SK-N-SH (cell line): ENCODE results near the gene COL20A1. TPM values are rescaled to one million over a fixed set of nuclear protein-coding genes. Genes with fewer than 3 reads are reported as not detected.

Experiments
- CTCF ChIA-PET: fragments of 300-600, 350-600 bp; formaldehyde crosslinking; extraction: SDS; loops from one replicate; lab custom pipeline; 2021; lab: Yijun Ruan, JAX
- POLR2A ChIA-PET: fragments of 350-600 bp; sonication (Branson Sonifier 250); formaldehyde crosslinking; extraction: SDS; loops from one replicate; lab custom pipeline; 2020; ENCODE audit warnings: antibody characterized with exemption, inconsistent platforms; lab: Yijun Ruan, JAX
- DNase-seq: peaks from one replicate; pipeline ENCODE4 v3.0.0; 2012
- H2AFZ ChIP-seq: fragments of 200-600 bp; sonication (generic); 2 replicates; pipeline ENCODE4 v1.8.1; 2016; ENCODE audit warnings: antibody characterized with exemption, mild to moderate bottlenecking, low read depth
- H3F3A ChIP-seq: fragments of 200-600 bp; sonication (generic); replicated peaks from 2 replicates; pipeline ENCODE3; 2016; ENCODE audit warnings: antibody characterized with exemption, mild to moderate bottlenecking; ENCODE audit not compliant: insufficient read depth
- H3K27ac ChIP-seq, 2 experiments: fragments of 200-500 bp in 1 of 2; fragments of 200-600 bp in 1 of 2; sonication (Bioruptor generic) in 1 of 2; sonication (generic), shearing (Covaris generic) in 1 of 2; 2 replicates each; pipeline versions ENCODE4 v1.5.1 to v1.6.1; 2014 to 2016; ENCODE audit warnings: low read depth in 2 of 2, inconsistent platforms in 1 of 2, low read length in 1 of 2, mild to moderate bottlenecking in 1 of 2, mixed read lengths in 1 of 2
- H3K27me3 ChIP-seq: fragments of 200-600 bp; sonication (generic), shearing (Covaris generic); 2 replicates; pipeline ENCODE4 v1.6.1; 2016; ENCODE audit warnings: mixed run types; ENCODE audit not compliant: insufficient read depth
- H3K36me3 ChIP-seq, 2 experiments: fragments of 200-500 bp in 1 of 2; fragments of 200-600 bp in 1 of 2; sonication (Bioruptor generic) in 1 of 2; sonication (generic) in 1 of 2; replicated peaks in 1 of 2; 2 replicates each; pipeline versions ENCODE3 to v1.5.1; 2014 to 2016; ENCODE audit warnings: low read length in 1 of 2, mild to moderate bottlenecking in 1 of 2; ENCODE audit not compliant: insufficient read depth in 2 of 2, control insufficient read depth in 1 of 2
- H3K4me1 ChIP-seq, 2 experiments: fragments of 200-500 bp in 1 of 2; fragments of 200-600 bp in 1 of 2; sonication (Bioruptor generic) in 1 of 2; sonication (generic), shearing (Covaris generic) in 1 of 2; 2 replicates each; pipeline versions ENCODE4 v1.5.1 to v1.6.1; 2014 to 2016; ENCODE audit warnings: low read depth in 1 of 2, low read length in 1 of 2, mixed run types in 1 of 2; ENCODE audit not compliant: insufficient read depth in 2 of 2, control insufficient read depth in 1 of 2
- H3K4me2 ChIP-seq: fragments of 200-600 bp; sonication (generic), shearing (Covaris generic); 2 replicates; pipeline ENCODE4 v1.6.1; 2017; ENCODE audit warnings: mixed run types
- H3K4me3 ChIP-seq, 2 experiments: fragments of 200-500 bp in 1 of 2; fragments of 200-600 bp in 1 of 2; sonication (Bioruptor generic) in 1 of 2; sonication (generic), shearing (Covaris generic) in 1 of 2; 2 replicates each; pipeline versions ENCODE4 v1.5.1 to v1.8.1; 2014 to 2016; ENCODE audit warnings: low read depth in 2 of 2, inconsistent platforms in 1 of 2, low read length in 1 of 2, mild to moderate bottlenecking in 1 of 2, mixed read lengths in 1 of 2, moderate library complexity in 1 of 2
- H3K79me2 ChIP-seq: fragments of 200-600 bp; sonication (generic); 2 replicates; pipeline ENCODE4 v1.8.1; 2017; ENCODE audit warnings: mild to moderate bottlenecking; ENCODE audit not compliant: insufficient read depth
- H3K9ac ChIP-seq: fragments of 200-600 bp; sonication (generic); 2 replicates; pipeline ENCODE4 v1.6.1; 2017; ENCODE audit warnings: mixed run types
- H3K9me2 ChIP-seq: fragments of 200-600 bp; sonication (generic); 2 replicates; pipeline ENCODE4 v1.6.1; 2017; ENCODE audit warnings: mixed run types
- H3K9me3 ChIP-seq: fragments of 200-600 bp; sonication (generic); 2 replicates; pipeline ENCODE4 v1.6.1; 2017; ENCODE audit warnings: mixed run types, mild to moderate bottlenecking, moderate library complexity
- H4K20me1 ChIP-seq: fragments of 200-600 bp; sonication (generic); 2 replicates; pipeline ENCODE4 v1.6.1; 2017; ENCODE audit warnings: mild to moderate bottlenecking, mixed run types; ENCODE audit not compliant: insufficient read depth
- EP300 ChIP-seq, 2 experiments: IDR thresholded peaks; 2 replicates each; pipeline versions ENCODE4 v1.4.0 to v1.6.1; 2012; ENCODE audit warnings: borderline replicate concordance in 1 of 2, low read depth in 1 of 2, low read length in 1 of 2
- EZH2phosphoT487 ChIP-seq: fragments of 200-600 bp; sonication (generic); IDR thresholded peaks from 2 replicates; pipeline ENCODE4 v1.6.1; 2017; ENCODE audit warnings: low read depth, mixed run types, mild to moderate bottlenecking, antibody characterized with exemption, moderate library complexity, borderline replicate concordance
- FOSL2 ChIP-seq: IDR thresholded peaks from 2 replicates; pipeline ENCODE4 v1.4.0; 2012; ENCODE audit warnings: low read depth, mild to moderate bottlenecking, moderate library complexity, borderline replicate concordance
- JUND ChIP-seq: IDR thresholded peaks from 2 replicates; pipeline ENCODE4 v1.4.0; 2012
- MXI1 ChIP-seq: IDR thresholded peaks from 2 replicates; pipeline ENCODE4 v1.6.1; 2012; ENCODE audit warnings: mild to moderate bottlenecking, low read depth, low read length, improper control_type of control experiment
- NFIC ChIP-seq: IDR thresholded peaks from 2 replicates; pipeline ENCODE4 v1.4.0; 2012; ENCODE audit warnings: borderline replicate concordance
- POLR2AphosphoS5 ChIP-seq: IDR thresholded peaks from 2 replicates; pipeline ENCODE4 v1.6.1; 2012; ENCODE audit warnings: low read depth, low read length
- RCOR1 ChIP-seq: fragments of 150-350 bp; IDR thresholded peaks from 2 replicates; pipeline ENCODE4 v1.6.1; 2017; ENCODE audit warnings: antibody characterized with exemption, low read length
- RFX5 ChIP-seq: IDR thresholded peaks from 2 replicates; pipeline ENCODE4 v1.6.1; 2012; ENCODE audit warnings: mild to moderate bottlenecking, improper control_type of control experiment, low read length
- TAF1 ChIP-seq: IDR thresholded peaks from 2 replicates; pipeline ENCODE4 v1.6.1; 2012; ENCODE audit warnings: low read depth, mild to moderate bottlenecking, low read length, moderate library complexity, borderline replicate concordance
- TCF12 ChIP-seq: IDR thresholded peaks from 2 replicates; pipeline ENCODE4 v1.4.0; 2012
- YY1 ChIP-seq: IDR thresholded peaks from 2 replicates; pipeline ENCODE4 v1.4.0; 2012; ENCODE audit warnings: low read depth, mild to moderate bottlenecking
- WGBS: methylation state at CpG from one replicate; pipeline ENCODE4 v1.1.6; 2017; ENCODE audit warnings: low lambda C conversion rate; 5-methylcytosine and 5-hydroxymethylcytosine counted together
- polyA plus RNA-seq, 3 experiments: library from polyadenylated mRNA; depleted of rRNA; stranded (reverse); fragments of >200 nt; gene quantifications; 2 replicates each; pipeline ENCODE4 v1.2.3, GENCODE V29; 2012
- TF ChIP-seq, protein P1 (sequence below): fragments of 150-350 bp; IDR thresholded peaks from 2 replicates; pipeline ENCODE4 v1.6.1; 2016; ENCODE audit warnings: mild to moderate bottlenecking, low read depth, low read length

COL20A1 gene
- polyA plus RNA-seq, 1 of the 3 experiments (the other 2 are of a cell fraction) = not detected

DNA sequence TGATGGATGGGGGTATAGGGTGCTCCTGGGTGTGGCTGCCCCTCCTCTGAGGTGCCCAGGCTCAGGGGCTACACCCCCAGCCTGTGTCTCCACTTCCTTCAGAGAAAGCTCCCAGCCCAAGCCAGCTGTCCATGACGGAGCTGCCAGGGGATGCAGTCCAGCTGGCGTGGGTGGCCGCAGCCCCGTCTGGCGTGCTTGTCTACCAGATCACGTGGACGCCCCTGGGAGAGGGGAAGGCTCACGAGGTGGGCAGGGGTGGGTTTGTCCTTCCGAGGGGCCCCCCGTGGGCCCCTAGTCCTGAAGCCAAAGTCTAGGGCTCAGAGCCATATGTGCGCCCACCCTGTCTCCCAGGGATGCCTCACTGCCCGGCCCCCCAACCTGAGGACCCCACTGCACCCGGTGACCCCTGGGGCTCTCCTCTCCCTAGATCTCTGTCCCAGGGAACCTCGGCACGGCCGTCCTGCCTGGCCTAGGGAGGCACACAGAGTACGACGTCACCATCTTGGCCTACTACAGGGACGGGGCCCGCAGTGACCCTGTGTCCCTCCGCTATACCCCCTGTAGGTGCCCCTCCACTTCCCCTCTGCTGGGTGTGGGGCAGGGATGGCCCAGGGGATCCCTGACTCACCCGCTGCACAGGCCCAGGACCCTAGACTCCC is 19.8 kb downstream of the COL20A1 start:
- TF ChIP-seq TAF1 (no peak), TCF12 (no peak), YY1 (no peak), NFIC (no peak), FOSL2 (no peak), RCOR1 (no peak), MXI1 (no peak), RFX5 (no peak), JUND (no peak), EP300 (IDR thresholded peaks at IDR 0.05; ENCODE audit: borderline replicate concordance in 1 of 2, low read depth in 1 of 2, low read length in 1 of 2) (no peak), POLR2AphosphoS5 (no peak)
- H3K36me3 ChIP-seq = no peaks in the 10 kb centered on the region
- no peak overlapping the region for H2AFZ ChIP-seq
- no peaks in the 10 kb centered on the region for H4K20me1 ChIP-seq
- no peak overlapping the region for H3K27ac ChIP-seq
- no peak overlapping the region for H3K4me2 ChIP-seq
- ChIA-PET POLR2A (no interaction called here), CTCF (interaction anchor here (10.4 kb wide), 1 partner anchor 69 kb away, joined by 460 read pairs; no protein-coding TSS in a partner anchor)
- no peak overlapping the region for H3K9ac ChIP-seq
- H3K79me2 ChIP-seq = no peaks in the 10 kb centered on the region
- H3K27me3 ChIP-seq = no peaks in the 10 kb centered on the region
- DNase-seq = no peak
- WGBS = 62% methylated on average over 14 of the region's 22 CpGs
- H3K9me2 ChIP-seq = no peaks in the 10 kb centered on the region
- H3K9me3 ChIP-seq = no peaks in the 10 kb centered on the region
- H3K4me3 ChIP-seq = no peak overlapping the region
- H3K4me1 ChIP-seq = peaks cover 0 to 5% of the 10 kb centered on the region in 2 experiments; a peak in 1 of 4 replicates
- no peaks in the 10 kb centered on the region for H3F3A ChIP-seq

DNA sequence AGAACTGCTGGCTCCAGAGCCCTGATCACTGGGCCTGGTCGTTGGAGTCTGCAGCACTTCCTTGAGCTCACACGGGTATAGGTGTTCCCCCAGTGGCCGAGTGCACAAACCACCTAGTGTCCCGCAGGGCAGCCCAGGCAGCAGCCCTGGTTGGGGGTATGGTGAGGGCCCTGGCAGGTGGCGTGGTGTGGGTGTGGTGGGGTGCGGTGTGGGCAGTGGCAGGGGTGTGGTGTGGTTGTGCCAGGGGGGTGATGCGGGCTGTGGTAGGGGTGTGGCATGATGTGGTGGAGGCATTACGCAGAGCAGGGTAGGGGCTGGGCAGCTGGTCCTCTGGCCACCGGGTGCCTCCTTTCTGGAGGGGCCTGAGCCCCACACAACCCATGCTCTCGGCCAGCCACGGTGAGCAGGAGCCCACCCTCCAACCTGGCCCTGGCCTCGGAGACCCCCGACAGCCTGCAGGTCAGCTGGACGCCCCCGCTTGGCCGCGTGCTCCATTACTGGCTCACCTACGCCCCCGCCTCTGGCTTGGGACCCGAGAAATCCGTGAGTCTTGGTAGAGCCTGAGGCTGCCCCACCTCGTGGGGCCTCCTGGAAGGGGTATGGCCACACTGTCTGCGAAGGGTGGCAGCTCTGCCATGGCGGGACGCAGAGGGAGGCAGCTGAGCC is 20.5 kb downstream of the COL20A1 start:
- no peaks in the 10 kb centered on the region for H3K9me2 ChIP-seq
- ChIA-PET POLR2A (no interaction called here), CTCF (interaction anchor here (10.4 kb wide), 1 partner anchor 68 kb away, joined by 460 read pairs; no protein-coding TSS in a partner anchor)
- TF ChIP-seq FOSL2 (no peak), MXI1 (no peak), EZH2phosphoT487 (no peak), POLR2AphosphoS5 (no peak)
- TF ChIP-seq, protein P1, sequence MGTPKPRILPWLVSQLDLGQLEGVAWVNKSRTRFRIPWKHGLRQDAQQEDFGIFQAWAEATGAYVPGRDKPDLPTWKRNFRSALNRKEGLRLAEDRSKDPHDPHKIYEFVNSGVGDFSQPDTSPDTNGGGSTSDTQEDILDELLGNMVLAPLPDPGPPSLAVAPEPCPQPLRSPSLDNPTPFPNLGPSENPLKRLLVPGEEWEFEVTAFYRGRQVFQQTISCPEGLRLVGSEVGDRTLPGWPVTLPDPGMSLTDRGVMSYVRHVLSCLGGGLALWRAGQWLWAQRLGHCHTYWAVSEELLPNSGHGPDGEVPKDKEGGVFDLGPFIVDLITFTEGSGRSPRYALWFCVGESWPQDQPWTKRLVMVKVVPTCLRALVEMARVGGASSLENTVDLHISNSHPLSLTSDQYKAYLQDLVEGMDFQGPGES = no peak
- no peak for DNase-seq
- no peaks in the 10 kb centered on the region for H3F3A ChIP-seq
- no peak overlapping the region for H3K9ac ChIP-seq
- H3K4me1 ChIP-seq = peaks cover 0 to 5% of the 10 kb centered on the region in 2 experiments; a peak in 1 of 4 replicates
- no peaks in the 10 kb centered on the region for H3K27me3 ChIP-seq
- H4K20me1 ChIP-seq = no peaks in the 10 kb centered on the region
- no peak overlapping the region for H3K4me2 ChIP-seq
- WGBS = 65% methylated on average over 12 of the region's 25 CpGs
- no peaks in the 10 kb centered on the region for H3K9me3 ChIP-seq
- no peaks in the 10 kb centered on the region for H3K36me3 ChIP-seq
- no peak overlapping the region for H2AFZ ChIP-seq
- no peak overlapping the region for H3K27ac ChIP-seq
- no peaks in the 10 kb centered on the region for H3K79me2 ChIP-seq
- no peak overlapping the region for H3K4me3 ChIP-seq
